MCF 10A (cell line): ENCODE measurements around the gene GRK6. TPM values are rescaled to one million over a fixed set of nuclear protein-coding genes. Genes with fewer than 3 reads are reported as not detected.
"Not testable (repeated sequence)": the region's sequence is repeated elsewhere in the genome, so short reads cannot be mapped to it uniquely, and the experiment has no call there.

Source experiments
- BruUV-seq: library from RNA; stranded (reverse); fragments of 400-500 nt; replicated peaks from 2 replicates; lab custom pipeline; 2021; lab: Mats Ljungman, UMichigan
- CTCF ChIA-PET: fragments of 300-600 bp; sonication (Branson Sonifier 250); formaldehyde crosslinking; extraction: SDS; loops from one replicate; lab custom pipeline; 2021; ENCODE audit warnings: antibody characterized with exemption, inconsistent platforms; lab: Yijun Ruan, JAX
- POLR2A ChIA-PET: fragments of 300-600, 350-650 bp; sonication (Branson Sonifier 250); formaldehyde crosslinking; extraction: SDS; loops from one replicate; lab custom pipeline; 2020; ENCODE audit warnings: antibody characterized with exemption, inconsistent platforms; lab: Yijun Ruan, JAX
- DNase-seq: peaks from one replicate; pipeline ENCODE4 v3.0.0-alpha.2; 2018; ENCODE audit not compliant: unreplicated experiment
- H3K27ac Mint-ChIP-seq: one replicate; pipeline ENCODE4 v1.8.0; 2022; ENCODE audit warnings: mild to moderate bottlenecking, low read depth, mixed read lengths; ENCODE audit not compliant: unreplicated experiment
- H3K27me3 Mint-ChIP-seq: one replicate; pipeline ENCODE4 v1.8.0; 2022; ENCODE audit warnings: mixed read lengths; ENCODE audit not compliant: insufficient read depth, unreplicated experiment
- H3K36me3 Mint-ChIP-seq: one replicate; pipeline ENCODE4 v1.8.0; 2022; ENCODE audit warnings: mild to moderate bottlenecking, moderate library complexity, mixed read lengths; ENCODE audit not compliant: insufficient read depth, unreplicated experiment
- H3K4me1 Mint-ChIP-seq: one replicate; pipeline ENCODE4 v1.8.0; 2022; ENCODE audit warnings: mixed read lengths; ENCODE audit not compliant: insufficient read depth, unreplicated experiment
- H3K4me3 Mint-ChIP-seq: one replicate; pipeline ENCODE4 v1.8.0; 2022; ENCODE audit warnings: mild to moderate bottlenecking, moderate library complexity, mixed read lengths; ENCODE audit not compliant: unreplicated experiment
- H3K9me3 Mint-ChIP-seq: one replicate; pipeline ENCODE4 v1.8.0; 2022; ENCODE audit warnings: mixed read lengths; ENCODE audit not compliant: unreplicated experiment
- intact Hi-C: fragments of 100-400 bp; cut with micrococcal nuclease; formaldehyde crosslinking; loops from 2 replicates; pipeline ENCODE4 v1.14.1; 2022
- total RNA-seq: library from RNA; stranded (reverse); gene quantifications from 2 replicates; pipeline ENCODE4 v1.2.3, GENCODE V29; 2022
- TF ChIP-seq, protein P1 (sequence below): fragments of 200-600 bp; IDR thresholded peaks from one replicate; pipeline ENCODE4 v1.8.0; 2022; ENCODE audit warnings: antibody characterized with exemption, mild to moderate bottlenecking; ENCODE audit not compliant: unreplicated experiment

The GRK6 gene
- total RNA-seq, 1 experiment from 2014 or later: 52.0 TPM

DNA sequence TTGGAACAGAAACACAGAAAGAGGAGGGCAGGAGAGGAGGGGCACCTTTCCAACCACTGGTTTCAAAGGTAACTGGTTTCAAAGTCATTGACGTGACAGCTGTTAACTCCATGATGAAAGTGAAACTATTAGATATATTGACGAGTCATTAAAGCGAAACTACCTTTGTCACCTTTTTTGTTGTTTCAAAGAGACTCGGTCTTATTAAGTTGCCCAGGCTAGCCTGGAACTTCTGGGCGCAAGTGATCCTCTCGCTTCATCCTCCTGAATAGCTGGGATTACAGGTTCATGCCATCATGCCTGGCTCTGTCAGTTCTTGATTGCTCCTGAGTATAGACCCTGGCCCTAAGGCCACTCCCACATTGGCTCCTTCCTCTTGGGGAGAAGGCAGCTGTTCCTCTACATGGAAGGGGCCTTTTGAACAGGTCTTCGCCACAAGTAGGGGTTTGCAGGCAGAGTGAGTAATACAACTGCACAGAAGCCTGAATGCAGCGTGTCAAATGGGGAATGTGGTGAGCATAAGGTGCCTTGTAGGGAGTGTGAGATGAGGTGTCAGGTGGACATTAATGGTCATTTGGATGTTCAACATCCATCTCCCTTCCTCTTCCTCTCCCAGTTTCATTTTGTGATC lies 13.8 kb upstream of the GRK6 start:
- Mint-ChIP-seq H3K27ac (no peak overlapping the region), H3K36me3 (peaks cover 8% of the 10 kb centered on the region), H3K4me3 (no peak overlapping the region), H3K27me3 (no peaks in the 10 kb centered on the region), H3K4me1 (no peaks in the 10 kb centered on the region), H3K9me3 (no peaks in the 10 kb centered on the region)
- CTCF ChIA-PET: interaction anchor here (1.4 to 2.4 kb wide), 2 partner anchors 9 to 22 kb away, joined by 3 to 10 read pairs; no protein-coding TSS in a partner anchor
- no peak for DNase-seq
- TF ChIP-seq, protein P1, sequence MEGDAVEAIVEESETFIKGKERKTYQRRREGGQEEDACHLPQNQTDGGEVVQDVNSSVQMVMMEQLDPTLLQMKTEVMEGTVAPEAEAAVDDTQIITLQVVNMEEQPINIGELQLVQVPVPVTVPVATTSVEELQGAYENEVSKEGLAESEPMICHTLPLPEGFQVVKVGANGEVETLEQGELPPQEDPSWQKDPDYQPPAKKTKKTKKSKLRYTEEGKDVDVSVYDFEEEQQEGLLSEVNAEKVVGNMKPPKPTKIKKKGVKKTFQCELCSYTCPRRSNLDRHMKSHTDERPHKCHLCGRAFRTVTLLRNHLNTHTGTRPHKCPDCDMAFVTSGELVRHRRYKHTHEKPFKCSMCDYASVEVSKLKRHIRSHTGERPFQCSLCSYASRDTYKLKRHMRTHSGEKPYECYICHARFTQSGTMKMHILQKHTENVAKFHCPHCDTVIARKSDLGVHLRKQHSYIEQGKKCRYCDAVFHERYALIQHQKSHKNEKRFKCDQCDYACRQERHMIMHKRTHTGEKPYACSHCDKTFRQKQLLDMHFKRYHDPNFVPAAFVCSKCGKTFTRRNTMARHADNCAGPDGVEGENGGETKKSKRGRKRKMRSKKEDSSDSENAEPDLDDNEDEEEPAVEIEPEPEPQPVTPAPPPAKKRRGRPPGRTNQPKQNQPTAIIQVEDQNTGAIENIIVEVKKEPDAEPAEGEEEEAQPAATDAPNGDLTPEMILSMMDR: no peak
- POLR2A ChIA-PET: interaction anchor here (0.7 to 7.6 kb wide), 3 partner anchors 9 to 104 kb away, joined by 3 to 36 read pairs (median 20); partner anchors contain the start of genes DDX41 and GRK6
- BruUV-seq: no TSS peak
- intact Hi-C loops: no loop called here

DNA sequence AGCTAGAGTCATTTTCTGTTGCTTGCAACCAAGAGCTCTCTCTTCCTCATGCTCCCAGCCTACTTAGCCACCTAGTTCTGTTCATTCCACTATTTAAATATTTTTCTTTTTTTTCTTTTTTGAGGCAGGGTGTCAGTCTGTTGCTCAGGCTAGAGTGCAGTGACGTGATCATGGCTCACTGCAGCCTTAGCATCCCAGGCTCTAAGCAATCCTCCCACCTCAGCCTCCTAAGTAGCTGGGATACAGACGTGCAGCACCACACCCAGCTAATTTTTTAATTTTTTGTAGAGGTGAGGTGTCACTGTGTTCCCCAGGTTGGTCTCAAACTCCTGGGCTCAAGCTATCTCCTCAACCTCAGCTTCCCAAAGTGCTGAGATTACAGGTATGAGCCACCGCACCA lies 12.0 kb upstream of the GRK6 start:
- intact Hi-C loops: no loop called here
- Mint-ChIP-seq H3K4me1 (no peaks in the 10 kb centered on the region), H3K9me3 (no peaks in the 10 kb centered on the region), H3K27ac (no peak overlapping the region), H3K36me3 (peaks cover 8% of the 10 kb centered on the region), H3K4me3 (no peak overlapping the region), H3K27me3 (no peaks in the 10 kb centered on the region)
- TF ChIP-seq, protein P1: no peak
- no peak for DNase-seq
- no TSS peak for BruUV-seq
- ChIA-PET POLR2A (interaction anchor here (0.9 to 7.6 kb wide), 4 partner anchors 11 to 40 kb away, joined by 3 to 36 read pairs (median 12); partner anchors contain the start of gene GRK6), CTCF (interaction anchor here (0.7 to 3.6 kb wide), 7 partner anchors 10 to 757 kb away, joined by 3 to 37 read pairs (median 5); no protein-coding TSS in a partner anchor)

DNA sequence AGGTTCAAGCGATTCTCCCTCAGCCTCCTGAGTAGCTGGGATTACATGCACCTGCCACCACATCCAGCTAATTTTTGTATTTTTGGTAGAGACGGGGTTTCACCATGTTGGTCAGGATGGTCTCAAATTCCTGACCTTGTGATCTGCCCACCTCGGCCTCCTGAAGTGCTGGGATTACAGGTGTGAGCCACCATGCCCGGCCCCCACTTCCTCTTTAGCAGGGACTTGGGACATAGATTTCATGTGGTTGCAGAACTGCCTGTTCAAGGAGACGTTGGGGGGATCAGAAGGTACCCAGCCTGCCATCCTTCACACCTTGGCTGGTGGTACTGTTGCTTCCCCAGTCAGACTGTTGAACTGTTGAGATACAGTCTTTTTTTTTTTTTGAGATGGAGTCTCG lies 9.4 kb upstream of the GRK6 start:
- intact Hi-C loops, H3K4me1 Mint-ChIP-seq, DNase-seq, H3K36me3 Mint-ChIP-seq, H3K4me3 Mint-ChIP-seq, BruUV-seq, H3K27ac Mint-ChIP-seq, H3K27me3 Mint-ChIP-seq, H3K9me3 Mint-ChIP-seq: not testable (repeated sequence)
- ChIA-PET CTCF (interaction anchor here (0.7 to 3.6 kb wide), 6 partner anchors 9 to 107 kb away, joined by 3 to 37 read pairs (median 4); no protein-coding TSS in a partner anchor), POLR2A (interaction anchor here (0.7 to 7.6 kb wide), 3 partner anchors 9 to 880 kb away, joined by 4 to 36 read pairs (median 11); partner anchors contain the start of gene GRK6)

DNA sequence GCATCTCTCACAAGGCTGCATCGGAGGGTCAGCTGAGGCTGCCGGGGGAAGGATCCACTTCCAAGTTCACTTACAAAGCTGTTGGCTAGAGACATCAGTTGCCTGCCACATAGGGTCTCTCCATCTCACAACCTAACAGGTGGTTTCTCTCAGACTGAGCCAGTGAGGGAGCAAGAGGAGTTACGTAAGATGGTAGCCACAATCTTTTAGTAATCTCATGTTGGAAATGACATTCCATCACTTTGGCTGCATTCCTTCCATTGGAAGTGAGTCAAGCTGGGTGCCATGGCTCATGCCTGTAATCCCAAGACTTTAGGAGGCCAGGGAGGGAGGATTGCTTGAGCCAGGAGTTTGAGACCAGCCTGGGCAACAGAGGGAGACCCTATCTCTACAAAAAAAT lies 7.4 kb upstream of the GRK6 start:
- Mint-ChIP-seq H3K27me3 (no peaks in the 10 kb centered on the region), H3K9me3 (no peaks in the 10 kb centered on the region), H3K27ac (no peak overlapping the region), H3K4me3 (no peak overlapping the region), H3K4me1 (no peaks in the 10 kb centered on the region), H3K36me3 (no peaks in the 10 kb centered on the region)
- intact Hi-C loops: no loop called here
- TF ChIP-seq, protein P1: no peak
- ChIA-PET POLR2A (interaction anchor here (0.7 to 7.6 kb wide), 2 partner anchors 15 to 28 kb away, joined by 4 to 36 read pairs; no protein-coding TSS in a partner anchor), CTCF (interaction anchor here (0.6 to 14.3 kb wide), 2 partner anchors 13 to 51 kb away, joined by 3 to 134 read pairs; partner anchors contain the start of gene F12)
- no TSS peak for BruUV-seq
- peak; percentile 63 for DNase-seq

DNA sequence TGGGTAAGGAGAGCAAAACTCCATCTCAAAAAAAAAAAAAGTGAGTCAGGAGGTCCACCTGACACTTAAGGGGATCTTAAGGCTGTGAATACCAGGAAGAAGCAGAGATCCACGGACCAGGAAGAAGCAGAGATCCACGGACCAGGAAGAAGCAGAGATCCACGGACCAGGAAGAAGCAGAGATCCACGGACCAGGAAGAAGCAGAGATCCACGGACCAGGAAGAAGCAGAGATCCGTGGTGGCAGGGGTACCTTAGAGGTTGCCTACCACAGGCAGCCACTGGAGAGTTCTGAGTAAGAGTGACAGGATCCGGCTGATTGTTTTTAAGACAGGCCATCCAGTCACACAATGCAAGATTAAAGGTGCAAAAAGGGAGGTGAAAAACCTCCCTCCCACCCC lies 6.0 kb upstream of the GRK6 start:
- H3K27ac Mint-ChIP-seq, BruUV-seq, H3K27me3 Mint-ChIP-seq, H3K9me3 Mint-ChIP-seq, DNase-seq, H3K4me1 Mint-ChIP-seq, H3K36me3 Mint-ChIP-seq, H3K4me3 Mint-ChIP-seq, intact Hi-C loops: not testable (repeated sequence)
- POLR2A ChIA-PET: interaction anchor here (0.6 to 1.2 kb wide), 3 partner anchors 17 to 112 kb away, joined by 3 to 4 read pairs (median 3); no protein-coding TSS in a partner anchor
- CTCF ChIA-PET: interaction anchor here (0.6 to 14.3 kb wide), 2 partner anchors 15 to 307 kb away, joined by 3 to 134 read pairs; partner anchors contain the start of gene F12
